ENCODE results near the gene MUCL1.
"Not testable (repeated sequence)": the region's sequence is repeated elsewhere in the genome, so short reads cannot be mapped to it uniquely, and the experiment has no call there.

The MUCL1 gene, protein sequence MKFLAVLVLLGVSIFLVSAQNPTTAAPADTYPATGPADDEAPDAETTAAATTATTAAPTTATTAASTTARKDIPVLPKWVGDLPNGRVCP

DNA sequence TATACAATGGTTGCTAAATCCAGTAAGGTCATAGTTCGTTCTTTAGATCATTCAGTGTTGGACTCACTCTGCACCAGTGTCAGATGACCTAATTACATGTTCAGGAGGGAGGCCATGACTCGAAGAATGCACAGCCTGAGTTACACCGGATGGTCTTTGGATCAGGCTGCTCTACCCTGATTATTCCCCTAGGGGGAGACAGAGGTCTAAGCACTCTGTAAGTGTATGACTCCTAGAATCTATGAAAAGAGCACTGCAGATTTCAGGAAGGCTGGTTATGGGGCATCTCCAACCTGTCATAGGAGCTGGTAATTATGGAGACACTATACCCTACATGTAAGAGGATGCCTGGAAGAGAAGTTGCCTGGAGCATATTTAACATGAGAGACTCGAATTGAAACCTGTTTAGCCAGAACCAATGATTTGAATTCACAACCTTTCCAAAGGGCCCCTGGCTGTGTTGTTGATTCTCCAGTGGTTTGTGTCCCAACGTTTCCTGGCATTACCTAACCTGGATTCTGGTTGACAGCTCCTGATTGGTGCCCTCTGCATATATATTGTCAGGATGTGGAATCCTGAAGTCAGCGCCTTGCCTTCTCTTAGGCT lies at the start of gene MUCL1:
MUCL1 (plus strand) TSS at position 584 of the 606 bp plus-strand sequence. CDS start 67 bp downstream, outside the sequence.
- DNase-seq, result peak; percentile 15

DNA sequence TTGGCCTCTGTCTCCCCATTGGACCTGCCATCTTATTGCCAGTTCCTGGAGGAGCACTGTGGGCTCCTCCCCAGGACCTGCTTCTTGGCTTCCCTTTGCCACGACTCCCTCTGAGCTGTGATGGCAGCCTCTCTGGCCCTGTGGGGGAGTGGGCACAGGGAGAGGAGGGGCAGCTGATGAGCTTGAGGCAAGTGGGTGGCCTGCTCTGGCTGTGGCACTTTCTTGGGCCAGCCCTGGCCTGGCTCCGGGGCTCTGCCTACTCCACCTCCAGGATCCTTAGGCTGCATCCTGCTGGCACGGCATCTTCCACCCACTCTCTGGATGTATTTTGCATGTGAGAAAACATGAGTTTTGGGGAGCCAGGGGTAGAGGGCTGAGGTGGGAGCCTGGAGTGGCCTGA lies 32.6 kb upstream of the MUCL1 start:
- no peak for DNase-seq

DNA sequence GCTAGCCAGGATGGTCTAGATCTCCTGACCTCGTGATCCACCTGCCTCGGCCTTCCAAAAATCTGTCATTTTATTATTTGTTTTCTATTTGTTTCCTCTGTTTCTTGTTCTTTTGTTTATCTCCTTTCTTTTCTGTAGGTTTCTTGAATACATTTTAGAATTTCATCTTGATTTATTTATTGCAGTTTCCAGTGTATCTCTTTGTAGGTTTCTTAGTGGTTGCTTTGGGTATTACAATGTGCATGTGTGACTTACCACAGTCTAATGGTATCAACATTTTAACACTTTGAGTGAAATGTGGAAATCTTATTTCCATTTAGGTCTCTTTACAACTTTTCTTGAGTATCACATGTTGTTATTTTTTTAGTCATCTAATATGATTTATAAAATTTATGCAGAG lies 29.9 kb upstream of the MUCL1 start:
- DNase-seq, result no peak

DNA sequence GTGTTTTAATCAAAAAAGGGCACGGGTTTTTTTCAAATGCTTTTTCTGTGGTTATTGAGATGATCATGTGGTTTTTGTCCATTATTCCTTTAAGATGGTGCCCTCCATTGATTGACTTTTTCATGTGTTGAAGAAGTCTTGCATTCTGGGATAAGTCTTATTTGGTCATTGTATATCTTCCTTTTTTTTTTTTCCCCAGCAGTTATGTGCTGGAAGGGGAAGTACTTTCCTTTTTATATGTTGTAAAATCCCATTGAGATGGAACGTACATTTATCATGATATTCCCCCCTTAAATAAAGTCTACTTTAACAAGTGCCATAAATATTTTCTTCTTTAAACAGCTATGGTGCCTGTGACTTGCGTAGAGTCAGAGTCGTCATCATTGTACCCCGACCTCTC lies 24.8 kb upstream of the MUCL1 start:
- no peak for DNase-seq

DNA sequence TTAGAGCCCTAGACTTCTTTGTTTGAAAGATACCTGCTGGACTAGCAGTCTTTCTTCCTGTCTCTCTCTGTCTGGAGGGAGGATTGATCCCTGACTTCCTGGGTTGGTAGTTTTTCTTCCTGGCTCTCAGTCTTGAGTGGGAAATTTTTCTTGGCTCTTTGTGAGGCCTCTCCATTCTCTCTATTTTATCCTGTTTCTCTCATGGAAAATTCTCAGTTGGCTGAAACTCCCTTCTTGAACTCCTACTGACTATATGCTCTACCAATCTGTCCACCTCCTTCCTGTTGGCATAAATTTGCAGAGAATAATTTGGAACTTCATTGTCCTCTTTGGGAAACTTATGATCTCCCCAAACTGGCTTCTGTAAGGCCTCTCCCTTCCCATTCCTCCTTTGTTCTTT lies 24.1 kb upstream of the MUCL1 start:
- DNase-seq, result no peak

DNA sequence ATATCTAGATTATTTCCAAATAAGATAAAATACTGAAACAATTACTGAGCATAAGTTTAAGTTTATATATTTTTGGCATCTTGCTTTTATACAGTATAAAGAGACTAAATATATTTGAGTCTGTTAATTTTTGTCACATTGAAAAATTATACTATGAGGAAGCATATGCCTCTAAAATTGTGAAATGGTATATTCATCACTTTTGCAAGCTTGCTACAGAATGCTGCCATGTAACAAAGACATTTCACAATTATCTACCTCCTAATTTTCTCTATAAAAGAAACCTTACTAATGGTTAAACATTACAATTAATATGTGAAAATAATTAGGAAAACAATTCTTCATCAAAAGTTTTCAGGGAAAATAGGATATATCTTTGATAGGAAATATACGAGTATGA lies 22.7 kb upstream of the MUCL1 start:
- DNase-seq, result no peak

DNA sequence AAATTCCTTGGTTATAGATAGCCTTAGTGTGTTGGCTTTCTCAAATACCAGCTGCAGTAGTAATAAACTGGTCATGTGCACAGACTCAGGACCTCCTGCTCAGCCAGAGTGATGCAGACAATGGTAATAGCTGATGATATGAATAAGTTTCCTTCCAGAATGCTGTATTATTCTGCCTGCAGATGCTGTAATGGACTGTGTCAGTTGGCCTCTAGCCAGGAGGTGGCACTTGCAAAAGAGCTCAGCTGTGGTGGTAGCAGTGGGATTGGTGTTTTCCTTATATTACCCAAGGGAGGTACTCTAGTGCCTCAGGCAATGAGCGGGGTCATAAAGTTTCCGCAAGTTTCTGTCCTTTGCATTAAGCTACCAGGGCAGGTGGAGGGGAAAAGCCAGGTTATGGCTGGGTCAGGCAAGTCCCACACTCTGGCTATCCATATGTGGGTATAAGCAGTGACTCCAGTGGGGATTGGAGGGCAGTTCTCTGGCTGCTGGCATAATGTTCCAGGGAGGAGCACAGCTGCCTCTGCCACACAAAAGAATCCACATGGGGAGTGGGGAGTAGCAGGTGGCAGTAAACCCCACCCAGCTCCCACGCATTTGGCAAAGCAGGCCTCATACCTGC lies 14.0 kb upstream of the MUCL1 start:
- DNase-seq, result no peak

DNA sequence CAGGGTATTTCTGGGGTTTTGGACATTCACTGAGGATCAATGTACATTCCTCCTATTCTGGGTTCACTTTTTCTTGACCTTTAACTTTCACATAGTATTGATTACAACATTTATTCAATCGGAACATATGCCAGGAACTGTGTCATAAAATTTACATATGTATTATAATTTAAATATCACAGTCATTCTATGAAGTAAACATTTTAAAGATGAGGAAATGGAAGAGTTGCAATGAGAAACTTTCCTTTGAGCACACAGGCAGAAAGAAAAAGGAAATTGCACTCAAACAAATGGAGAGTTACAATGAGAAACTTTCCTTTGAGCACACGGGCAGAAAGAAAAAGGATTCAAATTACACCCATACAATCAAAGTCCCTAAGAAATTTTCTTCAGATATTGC lies 3.1 kb downstream of the MUCL1 start:
- no peak for DNase-seq

DNA sequence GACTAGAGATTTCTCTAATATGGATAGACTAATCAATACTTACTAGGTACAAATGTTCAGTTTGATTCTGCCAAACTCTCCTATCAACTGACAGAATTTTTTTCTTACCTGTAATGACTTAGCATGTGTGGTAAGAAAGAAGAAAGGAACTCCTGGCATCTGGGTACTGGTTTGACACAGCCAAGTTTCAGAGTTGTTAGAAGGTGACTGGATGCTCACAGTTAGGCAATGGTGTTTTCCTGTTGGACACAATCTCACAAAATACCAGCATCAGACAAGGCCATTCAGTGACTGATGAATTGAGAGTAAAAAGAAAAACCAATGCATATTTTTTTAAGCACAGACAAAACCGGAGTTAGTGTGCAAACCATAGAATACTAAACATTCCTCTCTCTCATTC lies 4.2 kb downstream of the MUCL1 start:
- no peak for DNase-seq

DNA sequence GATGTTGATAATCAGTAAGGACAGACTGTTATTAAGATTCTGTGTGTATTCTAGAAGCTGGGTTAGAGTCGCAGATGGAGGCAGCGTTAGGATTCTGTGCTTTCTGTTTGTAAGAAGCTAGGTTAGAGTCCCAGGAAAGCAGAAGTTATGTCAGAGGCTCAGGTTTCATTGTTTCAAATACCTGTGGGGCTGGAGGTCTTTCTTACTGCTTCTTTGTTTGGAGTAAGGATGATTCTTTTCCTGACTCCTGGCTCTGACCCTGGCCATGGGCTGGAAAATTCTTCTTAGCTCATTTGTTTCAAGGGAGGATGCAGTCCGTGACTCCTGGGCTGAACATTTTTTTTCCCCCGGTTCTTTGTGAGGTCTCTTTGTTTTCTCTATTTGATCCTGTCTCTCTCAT lies 5.2 kb downstream of the MUCL1 start:
- no peak for DNase-seq

DNA sequence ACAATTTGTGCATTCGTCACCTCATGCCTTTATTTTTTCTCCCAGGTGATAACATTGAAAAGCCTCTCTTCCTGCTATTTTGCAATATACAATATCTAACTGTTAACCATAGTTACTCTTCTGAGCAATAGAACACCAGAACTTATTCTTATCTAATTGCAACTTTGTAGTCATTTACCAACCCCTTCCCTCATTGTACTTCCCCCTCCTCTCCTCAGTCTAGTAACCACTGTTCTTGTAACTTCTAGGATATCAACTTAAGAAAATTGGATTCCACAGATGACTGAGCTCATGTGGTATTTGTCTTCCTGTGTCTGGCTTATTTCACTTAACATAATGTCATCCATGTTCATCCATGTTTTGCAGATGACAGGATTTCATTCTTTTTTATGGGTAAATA lies 7.6 kb downstream of the MUCL1 start:
- no peak for DNase-seq

DNA sequence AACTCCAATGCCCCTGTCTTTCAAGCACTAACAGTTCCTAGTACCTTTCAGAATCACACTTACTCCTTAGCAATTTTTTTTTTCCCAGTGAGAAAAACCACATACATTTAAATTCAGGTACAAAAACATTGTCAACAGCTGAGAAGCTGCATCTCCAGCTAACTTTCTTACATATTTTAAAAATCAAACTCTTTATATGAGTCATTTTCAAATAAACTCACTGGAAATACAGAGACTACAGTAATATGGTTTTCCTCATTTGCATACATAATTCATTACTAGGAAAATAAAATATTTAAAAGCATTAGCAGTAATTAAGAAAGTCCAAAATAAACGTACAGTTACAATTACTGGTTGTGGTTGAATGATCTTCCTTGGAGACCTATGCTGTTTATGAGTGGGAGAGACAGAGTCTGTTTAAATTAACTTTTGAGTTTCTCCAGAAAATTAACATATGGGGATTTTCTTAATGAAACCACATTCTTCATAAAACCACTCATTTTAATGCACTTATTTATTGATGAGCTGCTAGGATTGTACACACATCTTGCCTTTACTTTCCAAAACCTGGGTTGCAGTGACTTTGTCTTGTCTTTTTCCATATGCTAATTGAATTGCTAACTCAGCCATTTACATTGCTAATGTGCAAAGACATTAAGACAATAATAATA lies 9.8 kb downstream of the MUCL1 start:
- no peak for DNase-seq

DNA sequence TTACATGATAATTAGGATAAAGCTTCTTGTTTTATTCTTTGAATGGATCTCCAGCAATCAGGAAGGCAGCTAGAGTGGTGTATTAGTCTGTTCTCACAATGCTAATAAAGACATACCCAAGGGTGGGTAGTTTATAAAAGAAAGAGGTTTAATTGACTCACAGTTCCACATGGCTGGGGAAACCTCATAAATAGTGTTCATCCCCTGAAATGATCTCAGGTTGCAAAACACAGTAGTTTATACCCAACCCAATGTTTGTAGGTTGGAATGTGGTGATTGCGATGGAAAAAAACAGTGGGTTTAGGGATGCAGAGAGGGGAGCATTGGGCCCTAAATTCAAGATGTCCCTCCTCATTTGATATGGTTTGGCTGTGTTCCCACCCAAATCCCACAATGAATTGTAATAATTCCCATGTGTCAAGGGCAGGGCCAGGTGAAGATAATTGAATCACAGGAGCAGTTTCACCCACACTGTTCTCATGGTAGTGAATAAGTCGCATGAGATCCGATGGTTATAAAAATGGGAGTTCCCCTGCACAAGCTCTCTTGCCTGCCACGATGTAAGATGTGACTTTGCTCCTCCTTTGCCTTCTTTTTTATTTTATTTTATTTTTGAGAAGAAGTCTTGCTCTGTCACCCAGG lies 11.5 kb downstream of the MUCL1 start:
- no peak for DNase-seq

DNA sequence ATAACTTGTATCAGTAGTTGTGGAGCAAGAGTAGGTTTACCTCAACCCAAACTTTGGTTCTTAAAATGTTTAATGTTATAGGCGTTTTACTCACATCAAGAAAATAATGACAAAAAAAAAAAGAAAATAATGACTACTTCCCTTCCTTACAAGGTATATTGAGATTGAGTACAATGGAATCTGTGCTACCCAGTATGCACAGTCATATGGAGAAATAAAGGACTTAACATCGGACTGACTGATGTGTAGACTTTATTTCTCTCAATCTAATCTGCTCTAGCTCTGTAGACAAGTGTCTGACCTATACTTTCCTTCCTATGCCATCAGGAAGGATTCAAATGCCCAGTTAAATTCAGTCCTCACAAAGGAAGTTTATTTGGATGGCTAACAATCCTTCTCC lies 14.4 kb downstream of the MUCL1 start:
- DNase-seq, result no peak

DNA sequence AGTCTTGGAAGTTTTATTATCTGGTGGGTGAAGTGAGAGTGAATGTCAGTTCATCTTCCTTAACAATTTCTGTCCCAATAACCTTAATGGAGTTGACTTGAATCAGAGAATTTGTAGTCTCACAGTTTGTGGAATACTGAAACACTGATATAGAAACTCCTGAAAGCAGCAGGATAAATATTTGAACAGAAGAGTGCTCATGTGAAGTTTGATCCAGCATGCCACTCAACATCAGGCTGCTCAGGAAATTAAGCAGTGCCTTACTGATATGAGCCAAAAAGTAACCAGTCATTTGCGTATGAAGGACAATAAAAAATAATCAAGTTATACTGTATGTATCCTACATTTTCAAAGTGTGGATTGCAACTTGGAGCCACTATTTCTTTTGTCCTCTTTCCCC lies 15.7 kb downstream of the MUCL1 start:
- no peak for DNase-seq

DNA sequence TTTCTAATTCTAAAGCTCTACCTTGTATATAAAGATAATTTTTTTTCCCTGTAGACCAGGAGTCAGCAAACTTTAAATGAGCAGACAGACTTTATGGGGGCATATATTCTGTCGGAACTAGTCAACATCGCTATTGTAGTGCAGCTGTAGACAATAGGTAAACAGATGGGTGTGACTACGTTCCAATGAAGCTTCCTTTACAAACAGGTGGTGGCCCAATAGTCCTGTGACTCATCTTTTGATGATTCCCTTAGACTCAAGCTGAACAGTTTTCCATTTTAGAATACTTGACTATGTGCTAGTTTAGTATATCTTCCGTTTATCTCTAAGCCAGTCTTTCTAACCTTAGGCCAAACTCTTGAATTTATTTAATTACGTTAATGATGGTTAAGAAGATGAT lies 16.3 kb downstream of the MUCL1 start:
- no peak for DNase-seq

DNA sequence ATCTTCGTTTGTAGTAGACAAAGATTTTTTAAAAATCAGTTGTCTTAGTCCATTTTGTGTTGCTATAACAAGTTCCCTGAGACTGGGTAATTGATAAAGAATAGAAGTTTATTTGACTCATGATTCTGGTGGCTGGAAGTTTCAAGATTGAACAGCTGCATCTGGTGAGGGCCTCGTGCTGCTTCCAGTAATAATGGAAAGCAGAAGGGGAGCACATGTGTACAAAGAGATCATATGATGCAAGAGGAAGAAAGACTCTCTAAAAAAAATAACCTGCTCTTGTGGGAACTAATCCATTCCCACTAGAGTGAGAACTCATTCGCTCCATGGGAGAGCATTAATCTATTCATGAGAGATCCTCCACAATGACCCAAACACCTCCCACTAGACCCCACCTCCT lies 24.8 kb downstream of the MUCL1 start:
- no peak for DNase-seq

DNA sequence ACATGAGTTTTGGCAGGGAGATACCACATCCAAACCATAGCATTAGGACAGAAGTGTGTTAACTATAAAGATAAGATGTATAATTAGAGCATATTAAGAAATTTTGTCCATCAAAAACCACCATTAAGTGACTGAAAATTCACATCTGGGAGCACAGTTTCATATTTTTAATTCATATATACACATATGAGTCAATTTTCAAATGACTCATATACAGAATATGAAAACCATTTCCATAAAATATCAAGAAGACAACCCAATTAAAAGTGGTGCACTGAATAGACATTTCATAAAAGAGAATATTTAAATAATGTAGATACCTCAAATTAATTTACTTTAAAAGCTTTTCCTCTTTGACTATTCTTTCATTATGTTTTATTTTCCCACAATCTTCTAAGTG lies 25.3 kb downstream of the MUCL1 start:
- no peak for DNase-seq

DNA sequence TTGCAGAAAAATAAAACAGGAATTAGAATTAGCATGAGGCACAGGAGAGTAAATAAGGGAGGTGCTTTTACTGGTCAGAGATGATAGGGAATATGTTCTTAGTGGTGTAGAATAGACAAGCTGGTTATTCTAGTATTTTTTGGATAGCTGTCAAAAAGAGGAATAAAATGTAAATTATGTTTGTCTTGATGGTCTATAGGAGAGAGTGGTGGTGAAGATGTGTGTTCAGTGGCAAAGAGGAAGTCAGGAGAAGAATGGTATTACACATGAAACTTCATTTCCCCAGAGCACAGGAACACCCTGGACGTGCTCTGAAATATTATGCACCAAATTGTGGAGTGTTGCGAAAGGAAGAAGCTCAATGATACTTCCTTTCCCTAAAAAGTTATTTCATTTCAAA lies 27.8 kb downstream of the MUCL1 start:
- no peak for DNase-seq

DNA sequence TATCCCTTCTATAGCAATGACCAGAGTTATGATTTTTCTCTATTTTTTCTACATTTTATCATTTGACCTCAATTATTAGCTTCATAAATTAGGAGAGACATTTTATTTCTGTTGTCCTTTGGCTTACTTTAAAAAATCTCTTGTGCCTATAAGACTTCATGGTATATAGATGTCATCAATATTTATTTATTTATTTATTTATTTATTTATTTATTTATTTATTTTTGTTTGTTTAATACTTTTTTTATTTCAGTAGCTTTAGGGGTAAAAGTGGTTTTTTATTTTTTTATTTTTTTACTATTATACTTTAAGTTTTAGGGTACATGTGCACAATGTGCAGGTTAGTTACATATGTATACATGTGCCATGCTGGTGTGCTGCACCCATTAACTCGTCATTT lies 28.3 kb downstream of the MUCL1 start:
- not testable (repeated sequence) for DNase-seq

DNA sequence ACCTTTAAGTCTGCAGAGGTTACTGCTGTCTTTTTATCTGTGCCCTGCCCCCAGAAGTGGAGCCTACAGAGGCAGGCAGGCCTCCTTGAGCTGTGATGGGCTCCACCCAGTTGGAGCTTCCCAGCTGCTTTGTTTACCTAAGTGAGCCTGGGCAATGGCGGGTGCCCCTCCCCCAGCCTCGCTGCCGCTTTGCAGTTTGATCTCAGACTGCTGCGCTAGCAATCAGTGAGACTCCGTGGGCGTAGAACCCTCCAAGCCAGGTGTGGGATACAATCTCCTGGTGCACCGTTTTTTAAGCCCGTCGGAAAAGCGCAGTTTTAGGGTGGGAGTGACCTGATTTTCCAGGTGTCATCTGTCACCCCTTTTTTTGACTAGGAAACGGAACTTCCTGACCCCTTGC lies 34.1 kb downstream of the MUCL1 start:
- DNase-seq, result not testable (repeated sequence)

DNA sequence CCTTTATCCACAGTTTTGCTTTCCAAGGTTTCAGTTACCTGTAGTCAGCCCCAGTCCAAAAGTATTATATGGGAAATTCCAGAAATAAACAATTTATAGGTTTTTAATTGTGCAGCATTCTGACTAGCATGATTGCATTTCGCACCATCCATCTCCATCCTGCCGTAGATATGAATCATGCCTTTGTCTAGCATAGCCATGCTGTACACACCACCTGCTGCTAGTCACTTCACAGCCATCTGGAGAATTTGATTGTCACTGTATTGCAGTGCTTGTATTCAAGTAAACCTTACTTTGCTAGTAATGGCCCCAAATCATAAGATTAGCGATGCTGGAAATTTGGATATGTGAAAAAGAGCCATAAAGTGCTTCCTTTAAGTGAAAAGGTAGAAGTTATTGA lies 36.0 kb downstream of the MUCL1 start:
- DNase-seq, result no peak

DNA sequence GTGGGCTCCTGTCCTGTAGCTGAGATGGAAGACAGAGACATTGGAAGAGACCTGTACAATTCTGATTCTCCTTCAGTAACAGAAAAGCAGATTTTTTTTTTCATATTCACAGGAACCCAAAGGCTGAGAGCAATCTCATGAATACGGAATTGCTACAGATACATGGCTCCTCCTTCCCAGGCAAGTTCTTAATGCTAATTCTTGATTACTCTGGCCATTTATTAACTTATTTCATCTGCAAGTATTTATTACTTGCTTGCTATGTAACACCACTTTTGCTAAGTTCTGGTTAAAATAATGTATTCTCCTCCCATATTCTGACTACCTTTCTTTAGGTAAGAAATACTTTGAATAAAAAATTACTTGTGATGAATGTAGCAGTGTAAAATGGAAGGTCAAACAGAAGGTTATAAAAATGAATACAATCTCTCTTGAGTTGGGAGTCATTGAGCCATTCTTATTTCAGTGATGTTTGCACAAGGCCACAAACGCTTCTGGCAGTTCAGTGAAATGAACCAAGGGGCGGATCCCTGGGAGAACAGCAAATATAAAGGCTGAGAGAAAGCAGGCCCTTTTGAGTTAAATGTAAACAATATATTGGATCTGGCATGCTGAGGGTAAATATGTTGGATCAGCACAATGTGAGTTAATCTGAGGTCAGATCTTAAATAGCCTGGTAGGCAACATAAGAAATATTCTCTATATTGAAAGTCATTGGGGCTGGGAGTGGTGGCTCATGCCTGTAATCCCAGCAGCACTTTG lies 37.6 kb downstream of the MUCL1 start:
- DNase-seq, result no peak

All from retina (tissue), 1 donor.